PC-9 (cell line): ENCODE data around the gene SHISA6. TPM values are rescaled to one million over a fixed set of nuclear protein-coding genes. Genes with fewer than 3 reads are reported as not detected.

ENCODE experiments used
- BruUV-seq: library from RNA; stranded (reverse); fragments of 400-500 nt; replicated peaks from 2 replicates; lab custom pipeline; 2021; lab: Mats Ljungman, UMichigan
- CTCF ChIA-PET: fragments of 300-600 bp; sonication (Branson Sonifier 250); formaldehyde crosslinking; loops from one replicate; lab custom pipeline; 2022; ENCODE audit warnings: antibody characterized with exemption; lab: Charles Lee
- POLR2A ChIA-PET: fragments of 300-600 bp; sonication (Branson Sonifier 250); formaldehyde crosslinking; loops from one replicate; lab custom pipeline; 2022; ENCODE audit warnings: antibody characterized with exemption; ENCODE audit not compliant: unreplicated experiment; lab: Charles Lee
- DNase-seq, 2 experiments: peaks; one replicate each; pipeline versions ENCODE4 v3.0.0 to v3.0.0-alpha.2; 2015 to 2022; ENCODE audit warnings: mixed read lengths in 1 of 2
- H2AFZ ChIP-seq: fragments of 200-600 bp; sonication (generic); 2 replicates; pipeline ENCODE4 v1.8.1; 2017; ENCODE audit warnings: antibody characterized with exemption
- H3F3A ChIP-seq: fragments of 200-600 bp; sonication (generic); 2 replicates; pipeline ENCODE4 v1.8.1; 2017; ENCODE audit warnings: antibody characterized with exemption, mild to moderate bottlenecking, low read depth; ENCODE audit not compliant: insufficient read depth
- H3K27ac ChIP-seq: fragments of 200-600 bp; sonication (generic); 2 replicates; pipeline ENCODE4 v1.6.1; 2016; ENCODE audit warnings: mixed run types
- H3K27me3 ChIP-seq: fragments of 200-600 bp; sonication (generic); 2 replicates; pipeline ENCODE4 v1.6.1; 2016; ENCODE audit warnings: low read depth, mixed run types; ENCODE audit not compliant: insufficient read depth
- H3K36me3 ChIP-seq: fragments of 200-600 bp; sonication (generic); 2 replicates; pipeline ENCODE4 v1.6.1; 2016; ENCODE audit warnings: low read depth, mixed run types
- H3K4me1 ChIP-seq: fragments of 200-600 bp; sonication (generic); replicated peaks from 2 replicates; pipeline ENCODE4 v1.6.1; 2016; ENCODE audit warnings: mixed run types; ENCODE audit not compliant: insufficient read depth
- H3K4me2 ChIP-seq: fragments of 200-600 bp; sonication (generic); 2 replicates; pipeline ENCODE4 v1.6.1; 2017; ENCODE audit warnings: mixed run types
- H3K4me3 ChIP-seq: fragments of 200-600 bp; sonication (generic); 2 replicates; pipeline ENCODE4 v1.6.1; 2016; ENCODE audit warnings: mixed run types
- H3K79me2 ChIP-seq: fragments of 200-600 bp; sonication (generic); 2 replicates; pipeline ENCODE4 v1.6.1; 2017; ENCODE audit warnings: low read depth, mixed run types
- H3K9me2 ChIP-seq: fragments of 200-600 bp; sonication (generic); 2 replicates; pipeline ENCODE4 v1.8.1; 2017; ENCODE audit warnings: mild to moderate bottlenecking; ENCODE audit not compliant: insufficient read depth
- H3K9me3 ChIP-seq: fragments of 200-600 bp; sonication (generic); 2 replicates; pipeline ENCODE4 v1.8.1; 2016; ENCODE audit warnings: low read depth; ENCODE audit not compliant: insufficient read depth
- H4K20me1 ChIP-seq: fragments of 200-600 bp; sonication (generic); 2 replicates; pipeline ENCODE4 v1.8.1; 2017; ENCODE audit not compliant: insufficient read depth
- EZH2 ChIP-seq: fragments of 200-600 bp; sonication (generic); IDR thresholded peaks from 2 replicates; pipeline ENCODE4 v1.8.0; 2017; ENCODE audit warnings: antibody characterized with exemption, low read depth
- intact Hi-C: fragments of 100-400 bp; cut with micrococcal nuclease; formaldehyde crosslinking; loops from one replicate; pipeline ENCODE4 v1.10.0; 2022; ENCODE audit not compliant: unreplicated experiment
- total RNA-seq: library from RNA; stranded (reverse); gene quantifications from 2 replicates; pipeline ENCODE4 v1.2.3, GENCODE V29; 2021
- TF ChIP-seq, protein P1 (sequence below): fragments of 200-600 bp; sonication (generic); conservative IDR thresholded peaks from 2 replicates; pipeline ENCODE4 v1.6.1; 2017; ENCODE audit warnings: mixed run types, antibody characterized with exemption, mild to moderate bottlenecking, moderate library complexity

The SHISA6 gene
- total RNA-seq, 1 experiment from 2014 or later: not detected

DNA sequence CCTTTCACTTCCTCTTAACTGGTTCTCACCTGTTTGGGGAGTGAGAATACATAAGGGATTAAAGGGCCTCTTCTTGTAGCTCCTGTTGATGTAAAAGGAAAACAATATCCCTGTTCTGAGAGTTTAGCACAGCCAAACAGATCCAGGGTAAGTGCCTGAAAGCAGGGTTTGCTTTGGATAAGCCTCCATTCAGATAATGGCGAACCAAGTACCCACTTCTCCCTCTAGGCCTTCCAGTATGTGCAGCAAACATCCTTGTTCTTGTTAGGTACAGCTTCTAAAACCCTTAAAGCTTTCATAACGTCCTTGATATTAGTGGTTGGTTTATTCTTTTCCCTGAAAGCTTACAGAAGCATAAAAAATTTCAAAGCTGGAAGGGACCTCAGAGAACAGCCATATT, 226.6 kb downstream of the SHISA6 start:
- no peak for DNase-seq
- H3K36me3 ChIP-seq: no peaks in the 10 kb centered on the region
- no peaks in the 10 kb centered on the region for H3K9me2 ChIP-seq
- no peaks in the 10 kb centered on the region for H3K79me2 ChIP-seq
- ChIA-PET POLR2A (no interaction called here), CTCF (no interaction called here)
- H3F3A ChIP-seq: no peaks in the 10 kb centered on the region
- H3K27me3 ChIP-seq: no peaks in the 10 kb centered on the region
- H2AFZ ChIP-seq: no peak overlapping the region
- no TSS peak for BruUV-seq
- TF ChIP-seq, protein P1, sequence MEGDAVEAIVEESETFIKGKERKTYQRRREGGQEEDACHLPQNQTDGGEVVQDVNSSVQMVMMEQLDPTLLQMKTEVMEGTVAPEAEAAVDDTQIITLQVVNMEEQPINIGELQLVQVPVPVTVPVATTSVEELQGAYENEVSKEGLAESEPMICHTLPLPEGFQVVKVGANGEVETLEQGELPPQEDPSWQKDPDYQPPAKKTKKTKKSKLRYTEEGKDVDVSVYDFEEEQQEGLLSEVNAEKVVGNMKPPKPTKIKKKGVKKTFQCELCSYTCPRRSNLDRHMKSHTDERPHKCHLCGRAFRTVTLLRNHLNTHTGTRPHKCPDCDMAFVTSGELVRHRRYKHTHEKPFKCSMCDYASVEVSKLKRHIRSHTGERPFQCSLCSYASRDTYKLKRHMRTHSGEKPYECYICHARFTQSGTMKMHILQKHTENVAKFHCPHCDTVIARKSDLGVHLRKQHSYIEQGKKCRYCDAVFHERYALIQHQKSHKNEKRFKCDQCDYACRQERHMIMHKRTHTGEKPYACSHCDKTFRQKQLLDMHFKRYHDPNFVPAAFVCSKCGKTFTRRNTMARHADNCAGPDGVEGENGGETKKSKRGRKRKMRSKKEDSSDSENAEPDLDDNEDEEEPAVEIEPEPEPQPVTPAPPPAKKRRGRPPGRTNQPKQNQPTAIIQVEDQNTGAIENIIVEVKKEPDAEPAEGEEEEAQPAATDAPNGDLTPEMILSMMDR: no peak
- no peak for TF ChIP-seq EZH2
- no peaks in the 10 kb centered on the region for H3K4me1 ChIP-seq
- H3K4me3 ChIP-seq: no peak overlapping the region
- no peak overlapping the region for H3K4me2 ChIP-seq
- H4K20me1 ChIP-seq: no peaks in the 10 kb centered on the region
- H3K27ac ChIP-seq: no peak overlapping the region
- no peaks in the 10 kb centered on the region for H3K9me3 ChIP-seq
- intact Hi-C loops: no loop called here

DNA sequence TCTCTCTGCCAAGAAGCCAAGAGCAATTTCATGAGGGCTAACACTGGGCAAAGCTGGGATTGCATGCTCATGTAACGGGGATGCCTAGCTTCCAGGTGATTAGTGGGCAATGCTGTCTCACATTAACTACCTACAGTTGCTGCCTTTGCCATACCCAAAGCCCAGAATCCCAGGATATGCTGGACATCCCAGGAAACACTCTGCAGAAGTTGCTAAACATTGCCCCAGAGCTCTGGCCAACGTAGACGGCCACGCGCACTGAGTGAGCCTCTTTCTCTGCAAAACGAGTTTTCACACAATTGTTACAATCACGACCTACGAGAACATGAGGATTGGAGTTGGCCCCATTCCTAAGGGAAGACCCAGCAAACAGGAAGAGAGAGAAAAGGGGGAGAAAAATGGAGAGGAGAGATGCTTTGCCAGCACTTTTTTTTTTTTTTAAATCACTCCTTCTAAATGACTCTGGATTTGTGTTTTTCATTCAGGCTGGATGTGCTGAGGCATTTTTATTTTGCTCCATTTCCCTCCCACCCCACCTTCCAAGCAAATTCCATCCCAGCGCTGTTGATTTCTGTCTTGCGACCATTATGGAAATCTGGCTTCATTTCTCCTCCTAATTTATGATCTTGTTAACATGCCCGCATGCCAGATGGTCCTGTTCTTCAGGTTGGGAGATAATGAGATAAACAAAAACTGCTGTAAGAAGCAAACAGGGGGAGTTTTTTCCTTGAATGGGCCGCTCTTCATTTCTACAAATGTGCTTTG, 244.5 kb downstream of the SHISA6 start:
- Histone ChIP-seq H3K4me3 (no peak overlapping the region), H3K36me3 (no peaks in the 10 kb centered on the region)
- intact Hi-C loops: no loop called here

DNA sequence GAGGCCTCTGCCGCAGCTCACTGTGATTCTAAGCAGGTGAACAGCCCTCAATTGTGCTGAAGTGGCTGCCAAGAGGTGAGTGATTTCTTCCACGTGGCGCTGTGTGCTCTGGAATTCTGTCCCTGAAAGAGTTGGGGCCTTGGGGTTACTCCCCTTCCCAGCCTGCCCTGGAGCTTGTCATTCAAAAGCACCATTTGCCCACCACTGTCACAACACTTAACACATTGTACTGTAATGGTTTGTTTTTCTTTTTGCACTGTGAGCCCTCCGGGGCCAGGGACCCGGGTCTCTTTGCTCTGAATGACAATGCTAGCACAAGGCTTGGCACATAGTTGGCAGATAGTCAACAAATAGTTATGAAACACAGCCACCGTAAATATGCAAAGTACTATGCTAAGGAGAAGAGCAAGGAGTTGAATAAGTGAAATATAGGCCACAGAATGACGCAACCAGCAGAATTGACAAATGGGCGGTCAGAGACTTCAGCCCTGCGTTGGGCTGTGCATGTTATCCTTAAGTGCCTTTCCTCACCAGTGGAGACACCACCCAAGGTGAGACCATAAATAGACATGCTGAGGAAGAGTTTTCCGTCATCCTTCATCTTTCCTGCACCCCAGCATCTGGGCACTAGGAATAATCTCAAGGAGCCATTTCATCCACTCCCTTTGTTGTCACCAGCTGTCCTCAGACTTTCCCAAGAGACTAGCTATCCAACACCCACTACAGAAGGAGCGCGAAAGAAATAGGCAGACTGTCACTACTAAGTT, 245.3 kb downstream of the SHISA6 start:
- TF ChIP-seq, protein P1: no peak
- no peak for TF ChIP-seq EZH2
- no peak overlapping the region for H3K4me2 ChIP-seq
- H3K79me2 ChIP-seq: no peaks in the 10 kb centered on the region
- ChIA-PET POLR2A (no interaction called here), CTCF (no interaction called here)
- no peaks in the 10 kb centered on the region for H3K9me2 ChIP-seq
- 0 out of 2 replicates have a peak, but pooled peaks cover 4% of the 10 kb centered on the region for H3K27me3 ChIP-seq
- no peak for DNase-seq
- H4K20me1 ChIP-seq: no peaks in the 10 kb centered on the region
- H3F3A ChIP-seq: no peaks in the 10 kb centered on the region
- no peak overlapping the region for H2AFZ ChIP-seq
- no peaks in the 10 kb centered on the region for H3K4me1 ChIP-seq
- intact Hi-C loops: no loop called here
- no peak overlapping the region for H3K4me3 ChIP-seq
- H3K27ac ChIP-seq: no peak overlapping the region
- no TSS peak for BruUV-seq
- no peaks in the 10 kb centered on the region for H3K9me3 ChIP-seq
- no peaks in the 10 kb centered on the region for H3K36me3 ChIP-seq

More for the DNA sequence above, 244.5 kb downstream of the SHISA6 start:
- Histone ChIP-seq H3F3A (no peaks in the 10 kb centered on the region), H2AFZ (no peak overlapping the region), H3K9me2 (no peaks in the 10 kb centered on the region), H3K27ac (no peak overlapping the region), H3K79me2 (no peaks in the 10 kb centered on the region), H3K27me3 (0 out of 2 replicates have a peak, but pooled peaks cover 4% of the 10 kb centered on the region), H4K20me1 (no peaks in the 10 kb centered on the region), H3K4me1 (no peaks in the 10 kb centered on the region), H3K4me2 (no peak overlapping the region), H3K9me3 (no peaks in the 10 kb centered on the region)
- no TSS peak for BruUV-seq
- CTCF ChIA-PET: no interaction called here
- no peak for TF ChIP-seq EZH2
- TF ChIP-seq, protein P1: no peak
- POLR2A ChIA-PET: no interaction called here
- no peak for DNase-seq
